CD4-positive, CD25-positive, alpha-beta regulatory T cell (primary cell): Measurements from ENCODE around the gene LRRC45. TPM values are rescaled to one million over a fixed set of nuclear protein-coding genes. Genes with fewer than 3 reads are reported as not detected.

Source experiments
- ATAC-seq, 2 donors: fragments of 150-1000 bp; cut with Tn5 transposase; one replicate each; pipeline ENCODE4 v1.10.0; 2021; ENCODE audit warnings: low read depth in 2 of 2, moderate number of reproducible peaks in 2 of 2, moderate library complexity in 1 of 2
- DNase-seq, 3 donors: peaks; one replicate each; pipeline versions ENCODE4 v3.0.0 to v3.0.0-alpha.2; 2012 to 2022; ENCODE audit warnings: mixed read lengths in 1 of 3
- H3K27ac ChIP-seq: one replicate; pipeline ENCODE4 v1.7.0; 2013; ENCODE audit warnings: mild to moderate bottlenecking, low read length; ENCODE audit not compliant: insufficient read depth, poor library complexity, severe bottlenecking
- H3K27me3 ChIP-seq: one replicate; pipeline ENCODE4 v1.7.0; 2013; ENCODE audit warnings: low read length; ENCODE audit not compliant: control insufficient read depth, insufficient read depth
- H3K36me3 ChIP-seq: one replicate; pipeline ENCODE4 v1.7.0; 2013; ENCODE audit warnings: mild to moderate bottlenecking, low read length, moderate library complexity; ENCODE audit not compliant: control insufficient read depth, insufficient read depth
- H3K4me1 ChIP-seq: 2 replicates; pipeline ENCODE4 v1.7.0; 2013; ENCODE audit warnings: mild to moderate bottlenecking, low read length; ENCODE audit not compliant: insufficient read depth, control insufficient read depth, poor library complexity, severe bottlenecking
- H3K4me3 ChIP-seq: one replicate; pipeline ENCODE4 v1.7.0; 2013; ENCODE audit warnings: low read depth, mild to moderate bottlenecking, low read length, moderate library complexity
- H3K9me3 ChIP-seq, 2 experiments: 1 replicate in 1 of 2; 2 replicates in 1 of 2; pipeline ENCODE4 v1.7.0; 2013; ENCODE audit warnings: low read length in 2 of 2, mild to moderate bottlenecking in 1 of 2, moderate library complexity in 1 of 2; ENCODE audit not compliant: control insufficient read depth in 2 of 2
- H3K27ac Mint-ChIP-seq, 3 donors: one replicate each; pipeline ENCODE4 v1.8.0; 2020 to 2022; ENCODE audit warnings: mild to moderate bottlenecking in 3 of 3, mixed read lengths in 3 of 3, moderate library complexity in 2 of 3
- H3K27me3 Mint-ChIP-seq: one replicate; pipeline ENCODE4 v1.8.0; 2022; ENCODE audit warnings: mild to moderate bottlenecking, mixed read lengths
- H3K36me3 Mint-ChIP-seq: one replicate; pipeline ENCODE4 v1.8.0; 2020; ENCODE audit warnings: mixed read lengths
- H3K4me1 Mint-ChIP-seq, 4 donors: one replicate each; pipeline ENCODE4 v1.8.0; 2020 to 2022; ENCODE audit warnings: mixed read lengths in 4 of 4, mild to moderate bottlenecking in 1 of 4
- H3K4me3 Mint-ChIP-seq, 4 donors: one replicate each; pipeline ENCODE4 v1.8.0; 2020 to 2022; ENCODE audit warnings: mild to moderate bottlenecking in 4 of 4, mixed read lengths in 4 of 4, moderate library complexity in 3 of 4
- H3K9me3 Mint-ChIP-seq, 7 donors: one replicate each; pipeline ENCODE4 v1.8.0; 2020 to 2022; ENCODE audit warnings: mixed read lengths in 7 of 7, mild to moderate bottlenecking in 3 of 7, moderate library complexity in 2 of 7
- polyA plus RNA-seq, 4 donors: library from polyadenylated mRNA; unstranded; fragments of 300-500 nt; fragmentation: Illumina TruSeq; gene quantifications; one replicate each; pipeline ENCODE4 v1.2.3, GENCODE V29; 2021
- total RNA-seq: library from RNA; stranded (reverse); gene quantifications from one replicate; pipeline ENCODE4 v1.2.3, GENCODE V29; 2022

Gene LRRC45
- total and polyA plus RNA-seq, 5 donors from 2014 or later: 3.9 to 16.6 (median 6.0) TPM

DNA sequence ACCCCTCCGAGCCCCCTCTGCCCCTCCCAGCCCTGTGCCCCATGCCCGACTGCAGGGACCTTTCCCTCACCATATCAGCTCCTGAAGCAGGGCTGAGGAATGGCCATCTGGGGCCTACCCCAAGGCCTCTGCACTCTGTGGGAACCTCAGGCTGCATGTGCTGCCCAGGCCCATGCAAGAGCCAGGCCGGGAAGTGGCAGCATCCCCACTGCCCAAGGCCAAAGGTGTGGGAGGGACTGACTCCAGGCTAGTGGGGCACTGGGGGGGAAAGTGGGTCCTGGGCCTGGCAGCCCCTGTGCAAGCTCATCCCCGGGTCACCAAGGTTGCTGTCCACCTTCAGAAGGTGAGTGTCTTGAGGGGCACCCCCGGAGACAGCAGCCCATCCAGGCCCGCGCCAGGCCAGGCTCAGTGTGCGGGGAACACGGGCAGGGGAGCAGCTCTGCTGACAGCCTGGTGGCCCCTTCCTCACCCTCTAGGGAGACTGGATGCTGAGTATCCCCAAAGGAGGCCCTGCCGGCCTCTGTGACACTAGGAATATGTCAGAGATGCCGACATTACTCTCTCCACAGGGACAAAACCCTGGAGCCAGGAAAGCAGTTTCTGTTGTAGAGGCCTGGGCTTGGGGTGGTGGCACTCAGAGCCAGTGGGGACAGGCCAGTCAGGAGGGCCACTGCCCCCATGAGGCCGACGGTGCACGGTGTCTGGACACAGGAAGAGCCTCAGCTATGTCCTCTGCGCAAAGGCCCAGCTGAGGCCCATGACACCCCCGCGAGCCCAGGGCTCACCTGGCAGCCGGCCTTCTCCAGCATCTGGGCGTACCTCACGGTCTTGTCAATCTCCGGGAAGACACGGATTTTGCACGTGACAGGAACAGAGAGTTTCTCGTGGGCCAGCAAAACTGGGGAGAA is 39.2 kb downstream of the LRRC45 start:
- ATAC-seq (no peak), DNase-seq (no peak)
- H3K9me3 ChIP-seq: no peaks in the 10 kb centered on the region
- H3K9me3 Mint-ChIP-seq: peaks cover 0 to 2% (median 0%) of the 10 kb centered on the region in 7 donors
- H3K27me3 ChIP-seq: no peaks in the 10 kb centered on the region
- no peak overlapping the region for H3K27ac ChIP-seq
- H3K4me3 ChIP-seq: no peak overlapping the region
- H3K27me3 Mint-ChIP-seq: no peaks in the 10 kb centered on the region
- H3K36me3 ChIP-seq: peaks cover 15% of the 10 kb centered on the region
- H3K36me3 Mint-ChIP-seq: peaks cover 5% of the 10 kb centered on the region
- no peak overlapping the region for H3K27ac Mint-ChIP-seq
- H3K4me1 Mint-ChIP-seq: peaks cover 0 to 19% (median 3%) of the 10 kb centered on the region in 4 donors
- peak overlapping the region in 3 of 4 donors; percentile 39 to 69 (median 41) for H3K4me3 Mint-ChIP-seq
- H3K4me1 ChIP-seq: peaks cover 25% of the 10 kb centered on the region

- no peaks in the 10 kb centered on the region for H3K27me3 Mint-ChIP-seq
- H3K27ac Mint-ChIP-seq: no peak overlapping the region
- Histone ChIP-seq H3K4me3 (no peak overlapping the region), H3K27me3 (no peaks in the 10 kb centered on the region), H3K9me3 (no peaks in the 10 kb centered on the region), H3K4me1 (peaks cover 25% of the 10 kb centered on the region), H3K36me3 (peaks cover 9% of the 10 kb centered on the region), H3K27ac (no peak overlapping the region)
- peak overlapping the region in 1 of 4 donors; percentile 69 for H3K4me3 Mint-ChIP-seq
- H3K36me3 Mint-ChIP-seq: peaks cover 1% of the 10 kb centered on the region
- peaks cover 0 to 19% (median 3%) of the 10 kb centered on the region in 4 donors for H3K4me1 Mint-ChIP-seq
- ATAC-seq (no peak), DNase-seq (no peak)
- peaks cover 0 to 2% (median 0%) of the 10 kb centered on the region in 7 donors for H3K9me3 Mint-ChIP-seq
Observed at GRCh38 chr17:82062984-82063368, 39.9 kb downstream of the LRRC45 start.

- peaks cover 9% of the 10 kb centered on the region for H3K36me3 ChIP-seq
- H3K27ac ChIP-seq: no peak overlapping the region
- peak overlapping the region in 1 of 3 donors; percentile 71 for H3K27ac Mint-ChIP-seq
- no peaks in the 10 kb centered on the region for H3K9me3 ChIP-seq
- peaks cover 0 to 19% (median 3%) of the 10 kb centered on the region in 4 donors for H3K4me1 Mint-ChIP-seq
- DNase-seq (no peak), ATAC-seq (no peak)
- peak overlapping the region; percentile 76 to 83 (median 80) for H3K4me3 Mint-ChIP-seq
- H3K4me3 ChIP-seq: no peak overlapping the region
- H3K9me3 Mint-ChIP-seq: peaks cover 0 to 2% (median 0%) of the 10 kb centered on the region in 7 donors
- H3K36me3 Mint-ChIP-seq: no peaks in the 10 kb centered on the region
- H3K27me3 Mint-ChIP-seq: no peaks in the 10 kb centered on the region
- H3K27me3 ChIP-seq: no peaks in the 10 kb centered on the region
- H3K4me1 ChIP-seq: peaks cover 25% of the 10 kb centered on the region
Observed at GRCh38 chr17:82063424-82064415, 40.6 kb downstream of the LRRC45 start.

- ATAC-seq: no peak
- DNase-seq: no peak
- Histone ChIP-seq H3K27me3 (no peaks in the 10 kb centered on the region), H3K4me1 (peaks cover 25% of the 10 kb centered on the region), H3K27ac (peak overlapping the region; percentile 57), H3K36me3 (peaks cover 9% of the 10 kb centered on the region), H3K9me3 (no peaks in the 10 kb centered on the region), H3K4me3 (no peak overlapping the region)
- Mint-ChIP-seq H3K4me3 (peak overlapping the region; percentile 76 to 83 (median 80)), H3K36me3 (no peaks in the 10 kb centered on the region), H3K27me3 (no peaks in the 10 kb centered on the region), H3K27ac (peak overlapping the region in 2 of 3 donors; percentile 52 to 71), H3K4me1 (peaks cover 0 to 19% (median 3%) of the 10 kb centered on the region in 4 donors), H3K9me3 (peaks cover 0 to 2% (median 0%) of the 10 kb centered on the region in 7 donors)
Observed at GRCh38 chr17:82064433-82065192, 41.5 kb downstream of the LRRC45 start.

DNA sequence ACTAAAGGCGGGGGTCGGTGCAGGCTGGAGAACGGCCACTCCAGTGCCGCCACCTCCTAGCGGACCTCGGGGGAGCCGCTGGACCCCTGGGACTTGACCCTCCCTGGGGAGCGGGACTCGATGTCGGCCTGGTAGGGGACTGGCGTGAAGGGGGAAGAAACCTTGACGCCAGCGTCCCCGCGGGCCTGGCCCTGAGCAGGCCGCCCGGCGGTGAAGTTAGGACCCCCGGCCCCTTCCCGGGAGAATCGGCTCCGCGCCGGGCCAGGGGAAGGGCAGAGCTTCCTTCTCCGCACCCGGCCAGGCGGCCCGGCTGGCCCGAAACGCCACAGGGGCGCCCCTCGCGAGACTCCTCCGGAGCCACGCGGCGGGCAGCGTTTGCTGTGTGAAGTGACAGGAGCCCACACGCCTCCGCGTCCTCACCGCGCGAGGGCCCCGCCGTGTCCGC is 42.1 kb downstream of the LRRC45 start:
- Mint-ChIP-seq H3K27ac (peak overlapping the region in 1 of 3 donors; percentile 15), H3K4me1 (peaks cover 0 to 19% (median 3%) of the 10 kb centered on the region in 4 donors), H3K4me3 (peak overlapping the region in 3 of 4 donors; percentile 76 to 83 (median 78)), H3K36me3 (no peaks in the 10 kb centered on the region), H3K9me3 (peaks cover 0 to 2% (median 0%) of the 10 kb centered on the region in 7 donors), H3K27me3 (no peaks in the 10 kb centered on the region)
- peak overlapping the region; percentile 57 for H3K27ac ChIP-seq
- H3K4me3 ChIP-seq: no peak overlapping the region
- no peaks in the 10 kb centered on the region for H3K27me3 ChIP-seq
- peak in 1 of 3 donors; percentile 44 for DNase-seq
- no peaks in the 10 kb centered on the region for H3K9me3 ChIP-seq
- ATAC-seq: peak; percentile 39 to 48
- peaks cover 9% of the 10 kb centered on the region for H3K36me3 ChIP-seq
- H3K4me1 ChIP-seq: peaks cover 25% of the 10 kb centered on the region

DNA sequence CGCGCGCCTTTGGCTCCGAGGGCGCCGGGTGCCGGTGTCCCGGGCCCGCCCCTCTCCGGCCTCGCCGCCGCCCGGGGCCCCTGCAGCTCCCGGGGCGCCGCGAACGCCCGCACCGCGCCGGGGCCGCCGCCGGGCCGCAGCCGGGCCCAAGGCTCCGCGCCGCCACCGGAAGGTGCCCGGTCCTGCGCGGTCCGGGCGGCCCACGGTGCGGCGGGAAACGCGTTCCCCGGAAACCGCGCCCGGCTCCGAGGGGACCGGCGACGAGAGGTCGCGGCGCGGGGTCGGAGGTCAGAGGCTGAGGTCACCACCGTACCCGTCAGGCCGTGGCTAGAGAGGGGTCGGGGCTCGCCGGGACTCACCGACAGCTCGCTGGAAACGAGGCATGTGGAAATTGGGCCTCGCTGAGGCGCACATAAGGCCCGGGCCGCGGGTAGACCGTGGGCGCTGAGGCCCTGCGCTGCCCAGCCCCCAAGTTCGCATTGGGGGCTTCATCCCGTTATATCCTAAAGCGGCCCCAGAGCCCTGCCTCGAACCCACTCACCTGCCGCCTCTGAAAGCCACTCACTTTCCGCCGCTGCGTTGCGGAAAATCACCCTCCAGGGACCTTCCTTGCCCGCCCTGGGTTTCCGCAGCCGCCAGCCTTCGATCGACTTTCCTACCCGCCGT is 42.7 kb downstream of the LRRC45 start, which contains the start of gene DUS1L:
TSS of gene DUS1L (minus strand) at position 167 of the 666 bp plus-strand sequence. CDS start 745 bp downstream, outside the sequence.
- Histone ChIP-seq H3K36me3 (peaks cover 6% of the 10 kb centered on the region), H3K4me3 (peak within 1 kb of the TSS; percentile 44), H3K9me3 (no peaks in the 10 kb centered on the region), H3K27ac (peak within 1 kb of the TSS; percentile 70), H3K4me1 (peaks cover 25% of the 10 kb centered on the region), H3K27me3 (no peaks in the 10 kb centered on the region)
- Mint-ChIP-seq H3K9me3 (peaks cover 0 to 2% (median 0%) of the 10 kb centered on the region in 7 donors), H3K27me3 (no peaks in the 10 kb centered on the region), H3K4me3 (peak within 1 kb of the TSS; percentile 83 to 90 (median 89)), H3K36me3 (no peaks in the 10 kb centered on the region), H3K27ac (peak within 1 kb of the TSS; percentile 89 to 93 (median 89)), H3K4me1 (peaks cover 0 to 19% (median 3%) of the 10 kb centered on the region in 4 donors)
- peak; percentile 82 to 84 for ATAC-seq
- peak; percentile 54 to 83 (median 66) for DNase-seq
